Measurements from ENCODE around the gene MYRIP. TPM values are rescaled to one million over a fixed set of nuclear protein-coding genes. Genes with fewer than 3 reads are reported as not detected.
"Not testable (repeated sequence)": the region's sequence is repeated elsewhere in the genome, so short reads cannot be mapped to it uniquely, and the experiment has no call there.

The MYRIP gene
- not detected for total RNA-seq

DNA sequence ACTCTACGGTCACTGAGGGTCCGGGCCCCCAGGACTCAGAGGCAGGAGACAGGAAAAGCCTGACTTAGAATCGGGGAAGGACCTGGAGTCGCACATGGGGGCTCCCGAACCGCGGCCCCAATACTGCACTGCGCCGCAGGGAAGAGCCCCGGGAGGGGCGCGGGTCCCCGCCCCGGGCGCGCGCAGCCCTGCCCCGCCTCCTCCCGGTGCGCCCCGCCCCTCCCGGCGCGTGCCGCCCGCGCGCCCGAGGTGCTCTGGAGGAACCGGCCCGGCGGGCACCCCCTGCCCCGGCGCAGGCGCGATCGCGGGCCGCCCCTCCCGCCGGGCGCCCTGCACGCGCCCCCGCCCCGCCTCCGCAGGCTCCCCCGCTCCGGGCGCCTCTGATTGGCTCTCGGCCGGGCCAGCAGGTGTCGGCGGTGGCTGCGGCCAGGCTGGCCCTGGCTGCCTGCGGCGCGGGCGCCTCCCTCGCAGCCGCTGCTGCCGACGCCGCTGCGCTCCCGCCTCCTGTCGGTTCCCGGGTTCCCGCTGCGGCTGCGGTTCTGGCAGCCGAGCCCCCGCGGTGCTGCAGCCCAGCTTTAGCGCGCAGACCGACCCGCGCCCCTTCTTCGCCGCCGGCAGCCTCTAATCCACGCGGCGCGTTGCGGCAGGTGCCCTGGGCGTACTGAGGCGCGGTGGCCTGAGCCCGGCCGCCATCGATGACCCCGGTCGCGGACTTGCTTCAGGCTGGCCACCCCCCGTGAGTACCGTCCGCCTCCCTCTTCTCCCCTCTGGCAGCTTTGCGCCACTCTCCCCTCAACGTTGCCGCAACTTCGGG is at the start of gene MYRIP:
Gene MYRIP, plus strand, starts transcription at position 429 of the 814 bp plus-strand sequence. CDS start 91,208 bp downstream, outside the sequence.
- peaks cover 72% of the 10 kb centered on the region for H3K27me3 ChIP-seq (ENCODE audit: insufficient read depth, low read length)
- peaks cover 8% of the 10 kb centered on the region for H3K4me1 ChIP-seq (ENCODE audit: insufficient read depth, low read length)
- H3K4me3 ChIP-seq (ENCODE audit: low read length), result no peak within 1 kb of the TSS
- no peaks in the 10 kb centered on the region for H3K9me3 ChIP-seq (ENCODE audit: low read depth, low read length)

DNA sequence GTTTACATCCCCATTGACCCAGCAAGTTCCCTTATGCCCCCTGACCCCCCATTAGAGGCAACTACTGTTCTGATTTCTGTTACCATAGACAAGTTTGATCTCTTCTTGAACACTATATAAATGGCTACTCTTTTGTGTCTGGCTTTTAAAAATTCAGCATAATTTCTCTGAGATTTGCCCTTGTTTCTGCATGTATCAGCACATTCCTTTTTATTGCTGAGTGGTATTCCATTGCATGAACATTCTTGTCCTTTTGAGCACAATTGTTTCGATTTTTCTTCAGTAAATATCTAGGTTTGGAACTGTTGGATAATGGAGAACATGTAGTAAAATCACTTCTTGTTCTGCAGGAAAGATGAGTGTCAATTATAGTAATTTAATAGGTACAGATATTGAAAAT is 49.1 kb upstream of the MYRIP start:
- Histone ChIP-seq H3K4me1 (ENCODE audit: insufficient read depth, low read length) (no peaks in the 10 kb centered on the region), H3K4me3 (ENCODE audit: low read length) (no peak overlapping the region), H3K27me3 (ENCODE audit: insufficient read depth, low read length) (no peaks in the 10 kb centered on the region), H3K9me3 (ENCODE audit: low read depth, low read length) (no peaks in the 10 kb centered on the region)

DNA sequence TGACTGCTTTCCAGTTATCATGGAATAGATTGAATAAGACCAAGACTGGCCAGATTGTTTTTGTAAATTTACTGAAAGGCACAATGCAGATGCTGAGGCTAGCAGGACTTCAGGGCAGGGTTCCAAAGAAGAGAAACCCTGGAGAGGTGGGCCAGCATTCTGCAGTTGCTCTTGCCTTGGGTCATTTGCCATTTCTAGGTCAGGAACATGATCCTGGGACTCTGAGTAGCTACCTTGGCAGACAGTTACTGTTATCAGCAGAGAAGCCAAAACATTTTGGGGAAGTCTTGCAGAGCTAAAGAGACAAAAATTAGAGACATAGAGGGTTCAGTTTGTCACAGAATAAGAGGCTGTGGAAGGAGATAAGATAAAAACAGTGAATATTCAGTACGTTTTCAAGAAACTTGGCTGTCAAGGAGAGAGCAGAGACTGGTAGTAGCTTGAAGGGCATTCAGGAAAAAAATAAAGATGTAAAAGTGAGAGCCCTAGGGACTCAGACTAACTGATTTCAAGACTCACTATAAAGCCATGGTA is 46.8 kb upstream of the MYRIP start:
- Histone ChIP-seq H3K9me3 (ENCODE audit: low read depth, low read length) (no peaks in the 10 kb centered on the region), H3K4me1 (ENCODE audit: insufficient read depth, low read length) (no peaks in the 10 kb centered on the region), H3K4me3 (ENCODE audit: low read length) (no peak overlapping the region)

DNA sequence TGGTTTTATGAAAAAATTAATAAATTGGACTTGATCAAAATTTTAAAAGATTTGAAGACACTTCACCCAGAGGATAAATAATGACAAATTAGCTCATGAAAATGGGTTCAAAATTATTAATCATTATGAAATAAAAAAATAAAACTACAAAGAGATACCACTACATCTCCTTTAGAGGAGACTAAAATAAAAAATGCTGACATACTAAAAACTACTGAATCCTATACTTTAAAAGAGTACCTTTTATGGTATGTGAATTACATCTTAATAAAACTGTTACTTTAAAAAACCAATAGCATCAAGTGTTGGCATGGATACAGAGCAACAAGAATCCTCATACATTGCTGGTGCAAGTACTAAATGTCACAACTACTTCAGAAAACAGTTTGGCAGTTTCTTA is 46.0 kb upstream of the MYRIP start:
- Histone ChIP-seq H3K4me3 (ENCODE audit: low read length) (no peak overlapping the region), H3K9me3 (ENCODE audit: low read depth, low read length) (no peaks in the 10 kb centered on the region), H3K27me3 (ENCODE audit: insufficient read depth, low read length) (no peaks in the 10 kb centered on the region), H3K4me1 (ENCODE audit: insufficient read depth, low read length) (no peaks in the 10 kb centered on the region)

More for the DNA sequence above, 46.8 kb upstream of the MYRIP start:
- H3K27me3 ChIP-seq (ENCODE audit: insufficient read depth, low read length), result no peaks in the 10 kb centered on the region

DNA sequence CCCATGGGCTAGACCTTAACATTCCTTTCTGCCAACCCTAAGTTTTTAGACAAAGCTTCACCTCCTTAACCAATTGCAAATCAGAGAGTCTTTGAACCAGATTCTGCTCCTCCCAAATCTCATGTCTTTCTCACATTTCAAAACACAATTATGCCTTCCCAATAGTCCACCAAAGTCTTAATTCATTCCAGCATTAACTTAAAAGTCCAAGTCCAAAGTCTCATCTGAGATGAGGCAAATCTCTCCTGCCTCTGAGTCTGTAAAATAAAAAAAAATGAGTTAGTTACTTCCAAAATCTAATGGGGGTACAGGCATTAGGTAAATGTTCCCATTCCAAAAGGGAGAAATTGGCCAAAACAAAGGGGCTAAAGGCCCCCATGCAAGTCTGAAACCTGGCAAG is 43.8 kb upstream of the MYRIP start:
- Histone ChIP-seq H3K27me3 (ENCODE audit: insufficient read depth, low read length) (no peaks in the 10 kb centered on the region), H3K4me3 (ENCODE audit: low read length) (no peak overlapping the region), H3K4me1 (ENCODE audit: insufficient read depth, low read length) (no peaks in the 10 kb centered on the region), H3K9me3 (ENCODE audit: low read depth, low read length) (no peaks in the 10 kb centered on the region)

DNA sequence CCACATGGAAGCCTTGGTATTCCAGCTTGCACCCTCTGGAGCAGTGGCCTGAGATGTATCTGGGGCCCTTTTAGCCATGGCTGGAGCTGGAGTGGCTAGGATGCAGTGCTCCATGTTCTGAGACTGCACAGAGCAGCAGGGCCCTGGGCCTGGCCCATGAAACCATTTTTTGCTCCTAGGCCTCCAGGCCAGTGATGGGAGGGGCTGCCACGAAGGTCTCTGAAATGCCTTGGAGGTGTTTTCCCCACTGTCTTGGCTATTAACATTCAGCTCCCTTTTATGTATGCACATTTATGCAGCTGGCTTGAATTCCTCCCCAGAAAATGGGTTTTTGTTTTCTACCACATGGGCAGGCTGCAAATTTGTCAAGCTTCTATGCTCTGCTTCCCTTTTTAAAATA is 43.0 kb upstream of the MYRIP start:
- Histone ChIP-seq H3K4me1 (ENCODE audit: insufficient read depth, low read length) (no peaks in the 10 kb centered on the region), H3K27me3 (ENCODE audit: insufficient read depth, low read length) (no peaks in the 10 kb centered on the region), H3K9me3 (ENCODE audit: low read depth, low read length) (no peaks in the 10 kb centered on the region), H3K4me3 (ENCODE audit: low read length) (no peak overlapping the region)

DNA sequence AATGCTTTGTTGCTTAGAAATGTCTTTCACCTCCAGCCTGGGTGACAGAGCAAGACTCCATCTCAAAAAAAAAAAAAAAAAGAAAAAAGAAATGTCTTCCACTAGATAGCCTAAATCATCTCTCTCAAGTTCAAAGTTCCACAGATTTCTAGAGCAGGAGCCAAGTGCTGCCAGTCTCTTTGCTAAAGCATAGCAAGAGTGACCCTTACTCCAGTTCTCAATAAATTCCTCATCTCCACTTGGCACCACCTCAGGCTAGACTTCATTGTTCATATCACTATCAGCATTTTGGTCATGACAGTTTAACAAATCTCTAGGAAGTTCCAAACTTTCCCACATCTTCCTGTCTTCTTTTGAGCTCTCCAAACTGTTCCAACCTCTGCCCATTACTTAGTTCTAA is 42.5 kb upstream of the MYRIP start:
- H3K4me1 ChIP-seq (ENCODE audit: insufficient read depth, low read length); H3K27me3 ChIP-seq (ENCODE audit: insufficient read depth, low read length); H3K4me3 ChIP-seq (ENCODE audit: low read length); H3K9me3 ChIP-seq (ENCODE audit: low read depth, low read length): not testable (repeated sequence)

DNA sequence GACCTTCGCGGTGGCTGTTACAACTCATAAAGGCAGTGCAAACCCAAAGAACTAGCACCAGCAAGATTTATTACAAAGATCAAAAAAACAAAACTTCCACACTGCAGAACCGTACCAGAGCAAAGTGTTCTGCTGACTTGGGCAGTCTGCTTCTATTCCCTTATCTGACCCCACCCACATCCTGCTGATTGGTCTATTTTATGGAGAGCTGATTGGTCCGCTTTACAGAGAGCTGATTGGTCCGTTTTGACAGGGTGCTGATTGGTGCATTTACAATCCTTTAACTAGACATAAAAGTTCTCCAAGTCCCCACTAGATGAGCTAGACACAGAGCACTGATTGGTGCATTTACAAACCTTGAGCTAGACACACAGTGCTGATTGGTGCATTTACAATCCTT is 31.2 kb upstream of the MYRIP start:
- not testable (repeated sequence) for H3K4me3 ChIP-seq (ENCODE audit: low read length); H3K4me1 ChIP-seq (ENCODE audit: insufficient read depth, low read length); H3K27me3 ChIP-seq (ENCODE audit: insufficient read depth, low read length); H3K9me3 ChIP-seq (ENCODE audit: low read depth, low read length)

DNA sequence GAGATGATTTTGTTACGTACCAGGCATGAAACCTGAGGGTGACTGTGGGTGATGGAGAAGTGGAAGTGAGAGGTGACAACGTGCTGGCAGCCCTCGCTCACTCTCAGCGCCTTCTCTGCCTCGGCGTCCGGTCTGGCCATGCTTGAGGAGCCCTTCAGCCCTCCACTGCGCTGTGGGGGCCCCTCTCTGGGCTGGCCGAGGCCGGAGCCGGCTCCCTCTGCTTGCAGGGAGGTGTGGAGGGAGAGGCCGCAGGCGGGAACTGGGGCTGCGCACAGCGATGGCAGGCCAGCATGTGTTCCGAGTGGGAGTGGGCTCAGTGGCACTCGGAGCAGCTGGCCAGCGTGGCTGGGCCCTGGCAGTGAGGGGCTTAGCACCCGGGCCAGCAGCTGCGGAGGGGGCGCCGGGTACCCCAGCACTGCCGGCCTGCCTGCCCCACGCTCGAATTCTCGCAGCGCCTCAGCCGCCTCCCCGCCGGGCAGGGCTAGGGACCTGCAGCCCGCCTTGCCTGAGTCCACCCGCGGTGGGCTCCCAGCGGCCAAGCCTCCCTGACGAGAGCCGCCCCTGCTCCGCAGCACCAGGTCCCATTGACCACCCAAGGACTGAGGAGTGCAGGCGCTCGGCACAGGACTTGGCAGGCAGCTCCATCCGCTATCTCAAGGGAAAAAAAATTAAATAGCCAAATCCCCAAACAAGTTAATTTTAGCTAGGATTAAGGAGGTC is 29.7 kb upstream of the MYRIP start:
- Histone ChIP-seq H3K9me3 (ENCODE audit: low read depth, low read length) (no peaks in the 10 kb centered on the region), H3K27me3 (ENCODE audit: insufficient read depth, low read length) (no peaks in the 10 kb centered on the region), H3K4me1 (ENCODE audit: insufficient read depth, low read length) (no peaks in the 10 kb centered on the region), H3K4me3 (ENCODE audit: low read length) (no peak overlapping the region)

DNA sequence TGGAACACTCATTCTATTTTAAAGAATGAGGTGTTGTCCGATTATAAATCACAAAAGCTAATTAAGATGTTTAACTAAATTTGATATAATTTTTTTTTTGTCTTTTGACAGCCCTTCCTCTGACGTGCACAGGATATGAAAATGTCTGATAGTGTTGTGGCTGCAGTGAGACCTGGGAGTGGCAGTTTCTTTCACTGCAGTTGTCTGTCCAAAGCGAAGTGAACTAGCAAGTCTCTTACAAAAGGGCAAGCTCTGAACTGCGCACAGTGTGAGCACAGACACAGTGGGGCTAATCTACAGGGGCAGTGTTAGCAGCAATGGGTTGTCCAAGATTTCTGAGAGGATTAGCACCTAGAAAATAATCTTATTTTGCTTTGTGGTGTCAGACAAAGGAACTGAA is 29.1 kb upstream of the MYRIP start:
- Histone ChIP-seq H3K27me3 (ENCODE audit: insufficient read depth, low read length) (no peaks in the 10 kb centered on the region), H3K4me3 (ENCODE audit: low read length) (no peak overlapping the region), H3K9me3 (ENCODE audit: low read depth, low read length) (no peaks in the 10 kb centered on the region), H3K4me1 (ENCODE audit: insufficient read depth, low read length) (no peaks in the 10 kb centered on the region)

DNA sequence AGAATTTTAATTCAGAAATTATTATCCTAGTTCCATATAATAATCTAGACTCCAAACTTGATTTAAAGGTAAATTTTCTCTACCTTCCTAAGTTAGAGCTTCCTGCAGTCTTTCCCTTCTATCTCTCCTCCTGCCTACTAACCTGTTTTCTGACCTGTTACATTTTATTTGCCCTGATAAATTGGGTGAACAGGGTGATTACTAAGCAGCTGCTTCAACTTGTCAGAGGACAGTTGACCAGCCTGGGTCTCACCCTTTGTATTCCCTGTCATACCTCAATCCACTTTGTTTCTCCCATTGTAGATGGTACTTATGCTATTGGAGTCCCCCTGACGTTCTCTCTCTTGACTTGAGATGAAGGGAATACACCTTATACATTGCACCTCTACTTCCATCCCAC is 28.4 kb upstream of the MYRIP start:
- no peaks in the 10 kb centered on the region for H3K9me3 ChIP-seq (ENCODE audit: low read depth, low read length)
- H3K4me3 ChIP-seq (ENCODE audit: low read length), result no peak overlapping the region
- no peaks in the 10 kb centered on the region for H3K27me3 ChIP-seq (ENCODE audit: insufficient read depth, low read length)
- H3K4me1 ChIP-seq (ENCODE audit: insufficient read depth, low read length), result no peaks in the 10 kb centered on the region

DNA sequence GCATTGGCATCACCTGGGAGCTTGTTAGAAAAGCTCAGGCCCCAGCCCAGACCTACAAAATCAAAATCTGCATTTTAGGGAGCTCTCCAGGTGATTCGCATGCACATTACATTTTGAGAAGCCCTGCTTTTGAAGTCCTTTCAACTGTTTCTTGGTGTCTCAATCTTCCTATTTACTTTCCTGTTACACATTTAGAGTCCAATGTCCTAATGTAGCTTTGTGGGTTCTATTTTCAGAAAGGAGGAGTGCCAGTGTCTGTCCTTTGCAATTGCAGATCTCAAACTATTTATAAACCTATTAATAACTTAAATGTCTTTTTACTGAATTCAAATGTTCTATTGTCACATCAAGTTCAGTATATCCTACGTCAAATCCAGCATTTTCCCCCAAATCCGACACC is 27.8 kb upstream of the MYRIP start:
- no peaks in the 10 kb centered on the region for H3K27me3 ChIP-seq (ENCODE audit: insufficient read depth, low read length)

DNA sequence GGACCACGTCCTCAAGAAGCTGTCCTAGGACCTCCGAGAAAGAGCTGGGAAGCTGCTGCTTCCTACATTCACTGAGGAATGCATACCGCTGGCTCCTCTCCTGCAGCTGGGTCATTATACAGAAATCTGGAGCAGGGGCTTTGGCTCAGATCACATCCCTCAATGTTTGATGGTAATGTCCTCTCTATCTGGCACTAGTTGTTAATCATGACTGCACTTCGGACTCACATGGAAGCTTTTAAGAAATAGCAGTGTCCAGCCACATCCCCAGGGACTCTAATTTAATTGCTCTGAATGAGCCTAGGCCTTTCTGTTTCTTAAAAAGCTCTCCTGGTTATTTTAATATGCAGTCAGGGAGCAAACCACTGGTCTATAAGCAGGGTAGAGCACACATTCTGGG is 25.7 kb upstream of the MYRIP start:
- H3K4me3 ChIP-seq (ENCODE audit: low read length), result no peak overlapping the region
- H3K9me3 ChIP-seq (ENCODE audit: low read depth, low read length), result no peaks in the 10 kb centered on the region
- no peaks in the 10 kb centered on the region for H3K4me1 ChIP-seq (ENCODE audit: insufficient read depth, low read length)
- no peaks in the 10 kb centered on the region for H3K27me3 ChIP-seq (ENCODE audit: insufficient read depth, low read length)

More for the DNA sequence above, 27.8 kb upstream of the MYRIP start:
- Histone ChIP-seq H3K9me3 (ENCODE audit: low read depth, low read length) (no peaks in the 10 kb centered on the region), H3K4me3 (ENCODE audit: low read length) (no peak overlapping the region), H3K4me1 (ENCODE audit: insufficient read depth, low read length) (no peaks in the 10 kb centered on the region)

DNA sequence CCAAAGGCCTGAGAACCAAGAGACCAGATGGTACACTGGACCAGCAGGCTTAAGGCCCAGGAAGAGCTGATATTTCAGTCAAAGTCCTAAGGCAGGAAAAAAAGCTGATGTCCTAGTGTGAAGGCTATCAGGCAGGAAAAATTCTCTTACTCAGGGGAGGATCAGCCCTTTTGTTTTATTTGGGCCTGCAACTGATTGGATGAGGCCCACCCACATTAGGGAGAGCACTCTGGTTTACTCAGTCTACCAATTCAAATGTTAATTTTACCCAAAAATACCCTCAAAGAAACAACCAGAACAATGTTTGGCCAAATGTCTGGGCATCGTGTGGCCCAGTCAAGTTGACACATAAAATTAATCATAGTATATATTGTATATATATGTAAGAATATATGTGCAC is 24.5 kb upstream of the MYRIP start:
- Histone ChIP-seq H3K4me1 (ENCODE audit: insufficient read depth, low read length) (no peaks in the 10 kb centered on the region), H3K9me3 (ENCODE audit: low read depth, low read length) (no peaks in the 10 kb centered on the region), H3K27me3 (ENCODE audit: insufficient read depth, low read length) (no peaks in the 10 kb centered on the region), H3K4me3 (ENCODE audit: low read length) (no peak overlapping the region)

DNA sequence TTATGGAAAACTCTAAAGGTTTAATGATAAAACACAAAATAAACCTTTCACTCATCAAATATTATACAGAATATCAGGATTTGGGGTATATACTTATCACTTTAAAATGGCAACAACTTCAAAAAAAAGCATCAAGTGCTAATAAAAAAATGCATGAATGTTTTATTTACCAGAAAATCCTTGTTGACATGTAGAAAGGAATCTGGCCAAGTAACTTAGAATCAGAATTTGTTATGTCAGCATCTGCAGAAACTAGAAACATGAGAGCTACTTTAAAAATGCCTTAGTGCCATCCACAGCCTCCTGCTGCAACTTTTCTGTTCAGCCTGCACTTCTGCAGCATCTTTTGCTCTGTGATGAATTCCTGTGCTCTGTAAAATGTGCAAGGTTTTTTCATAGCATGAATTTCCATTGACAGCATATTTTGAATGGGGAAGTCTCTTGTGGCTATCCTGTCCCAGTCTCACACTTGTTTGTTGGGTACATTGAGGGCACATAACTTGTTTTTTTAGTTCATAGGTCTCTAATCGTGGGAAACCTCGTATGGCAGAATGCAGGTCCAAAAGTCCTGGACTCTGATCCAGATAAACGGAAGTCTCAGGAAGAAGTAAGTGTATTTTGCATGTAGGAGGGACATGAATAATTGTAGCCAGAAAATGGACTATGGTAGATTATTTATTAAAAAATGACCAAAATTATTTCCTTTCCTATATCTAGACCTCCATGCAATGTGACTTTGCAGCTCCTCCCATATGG is 21.1 kb upstream of the MYRIP start:
- Histone ChIP-seq H3K27me3 (ENCODE audit: insufficient read depth, low read length) (no peaks in the 10 kb centered on the region), H3K4me1 (ENCODE audit: insufficient read depth, low read length) (no peaks in the 10 kb centered on the region), H3K4me3 (ENCODE audit: low read length) (no peak overlapping the region), H3K9me3 (ENCODE audit: low read depth, low read length) (no peaks in the 10 kb centered on the region)
